ENCODE measurements around the gene UXS1.

The UXS1 gene

GRCh38 chr2:106126295-106126694, 67.8 kb downstream of the UXS1 start:
- H3K27me3 ChIP-seq (ENCODE audit: control insufficient read depth, insufficient read depth, low read length) = no peaks in the 10 kb centered on the region
- peaks cover 6% of the 10 kb centered on the region for H3K4me1 ChIP-seq (ENCODE audit: control insufficient read depth, insufficient read depth, low read length)
- peaks cover 29% of the 10 kb centered on the region for H3K36me3 ChIP-seq (ENCODE audit: control insufficient read depth, insufficient read depth, low read length)
- no peak overlapping the region for H3K4me3 ChIP-seq (ENCODE audit: low read depth, low read length)
- H3K9me3 ChIP-seq (ENCODE audit: control insufficient read depth, insufficient read depth, low read length) = no peaks in the 10 kb centered on the region
- no peak overlapping the region for H3K9ac ChIP-seq (ENCODE audit: low read depth, low read length)

- no peaks in the 10 kb centered on the region for H3K27me3 ChIP-seq (ENCODE audit: control insufficient read depth, insufficient read depth, low read length)
These were observed 69.1 kb downstream of the UXS1 start for GRCh38 chr2:106124905-106125549.

GRCh38 chr2:106124106-106124756, 69.9 kb downstream of the UXS1 start:
- Histone ChIP-seq H3K9me3 (ENCODE audit: control insufficient read depth, insufficient read depth, low read length) (no peaks in the 10 kb centered on the region), H3K4me1 (ENCODE audit: control insufficient read depth, insufficient read depth, low read length) (peaks cover 1% of the 10 kb centered on the region), H3K9ac (ENCODE audit: low read depth, low read length) (no peak overlapping the region), H3K27me3 (ENCODE audit: control insufficient read depth, insufficient read depth, low read length) (no peaks in the 10 kb centered on the region), H3K36me3 (ENCODE audit: control insufficient read depth, insufficient read depth, low read length) (peaks cover 35% of the 10 kb centered on the region), H3K4me3 (ENCODE audit: low read depth, low read length) (no peak overlapping the region)

More at GRCh38 chr2:106124905-106125549, 69.1 kb downstream of the UXS1 start:
- Histone ChIP-seq H3K4me3 (ENCODE audit: low read depth, low read length) (no peak overlapping the region), H3K4me1 (ENCODE audit: control insufficient read depth, insufficient read depth, low read length) (peaks cover 1% of the 10 kb centered on the region), H3K36me3 (ENCODE audit: control insufficient read depth, insufficient read depth, low read length) (peaks cover 35% of the 10 kb centered on the region), H3K9me3 (ENCODE audit: control insufficient read depth, insufficient read depth, low read length) (no peaks in the 10 kb centered on the region), H3K9ac (ENCODE audit: low read depth, low read length) (no peak overlapping the region)

- H3K9ac ChIP-seq (ENCODE audit: low read depth, low read length) = no peak overlapping the region
- H3K27me3 ChIP-seq (ENCODE audit: control insufficient read depth, insufficient read depth, low read length) = no peaks in the 10 kb centered on the region
- H3K36me3 ChIP-seq (ENCODE audit: control insufficient read depth, insufficient read depth, low read length) = peaks cover 30% of the 10 kb centered on the region
- H3K4me3 ChIP-seq (ENCODE audit: low read depth, low read length) = no peak overlapping the region
- H3K9me3 ChIP-seq (ENCODE audit: control insufficient read depth, insufficient read depth, low read length) = no peaks in the 10 kb centered on the region
- H3K4me1 ChIP-seq (ENCODE audit: control insufficient read depth, insufficient read depth, low read length) = peaks cover 5% of the 10 kb centered on the region
These were observed 71.9 kb downstream of the UXS1 start for GRCh38 chr2:106122157-106122556.

GRCh38 chr2:106120432-106120831, 73.7 kb downstream of the UXS1 start:
- peaks cover 29% of the 10 kb centered on the region for H3K36me3 ChIP-seq (ENCODE audit: control insufficient read depth, insufficient read depth, low read length)

GRCh38 chr2:106119074-106119473, 75.0 kb downstream of the UXS1 start:
- no peak overlapping the region for H3K4me3 ChIP-seq (ENCODE audit: low read depth, low read length)
- no peaks in the 10 kb centered on the region for H3K9me3 ChIP-seq (ENCODE audit: control insufficient read depth, insufficient read depth, low read length)
- H3K36me3 ChIP-seq (ENCODE audit: control insufficient read depth, insufficient read depth, low read length) = peaks cover 23% of the 10 kb centered on the region
- H3K4me1 ChIP-seq (ENCODE audit: control insufficient read depth, insufficient read depth, low read length) = peaks cover 5% of the 10 kb centered on the region
- H3K9ac ChIP-seq (ENCODE audit: low read depth, low read length) = no peak overlapping the region
- H3K27me3 ChIP-seq (ENCODE audit: control insufficient read depth, insufficient read depth, low read length) = no peaks in the 10 kb centered on the region

More at GRCh38 chr2:106120432-106120831, 73.7 kb downstream of the UXS1 start:
- Histone ChIP-seq H3K9me3 (ENCODE audit: control insufficient read depth, insufficient read depth, low read length) (no peaks in the 10 kb centered on the region), H3K4me3 (ENCODE audit: low read depth, low read length) (no peak overlapping the region), H3K4me1 (ENCODE audit: control insufficient read depth, insufficient read depth, low read length) (peaks cover 5% of the 10 kb centered on the region), H3K27me3 (ENCODE audit: control insufficient read depth, insufficient read depth, low read length) (no peaks in the 10 kb centered on the region), H3K9ac (ENCODE audit: low read depth, low read length) (no peak overlapping the region)

- H3K4me3 ChIP-seq (ENCODE audit: low read depth, low read length) = no peak overlapping the region
- peaks cover 5% of the 10 kb centered on the region for H3K4me1 ChIP-seq (ENCODE audit: control insufficient read depth, insufficient read depth, low read length)
- no peak overlapping the region for H3K9ac ChIP-seq (ENCODE audit: low read depth, low read length)
- peaks cover 23% of the 10 kb centered on the region for H3K36me3 ChIP-seq (ENCODE audit: control insufficient read depth, insufficient read depth, low read length)
- no peaks in the 10 kb centered on the region for H3K27me3 ChIP-seq (ENCODE audit: control insufficient read depth, insufficient read depth, low read length)
- no peaks in the 10 kb centered on the region for H3K9me3 ChIP-seq (ENCODE audit: control insufficient read depth, insufficient read depth, low read length)
These were observed 76.0 kb downstream of the UXS1 start for GRCh38 chr2:106117882-106118684.

GRCh38 chr2:106117347-106117746, 76.8 kb downstream of the UXS1 start:
- Histone ChIP-seq H3K27me3 (ENCODE audit: control insufficient read depth, insufficient read depth, low read length) (no peaks in the 10 kb centered on the region), H3K9ac (ENCODE audit: low read depth, low read length) (no peak overlapping the region), H3K9me3 (ENCODE audit: control insufficient read depth, insufficient read depth, low read length) (no peaks in the 10 kb centered on the region), H3K36me3 (ENCODE audit: control insufficient read depth, insufficient read depth, low read length) (peaks cover 21% of the 10 kb centered on the region), H3K4me3 (ENCODE audit: low read depth, low read length) (no peak overlapping the region), H3K4me1 (ENCODE audit: control insufficient read depth, insufficient read depth, low read length) (peaks cover 5% of the 10 kb centered on the region)

GRCh38 chr2:106116248-106116647, 77.9 kb downstream of the UXS1 start:
- Histone ChIP-seq H3K27me3 (ENCODE audit: control insufficient read depth, insufficient read depth, low read length) (no peaks in the 10 kb centered on the region), H3K4me3 (ENCODE audit: low read depth, low read length) (no peak overlapping the region), H3K9ac (ENCODE audit: low read depth, low read length) (no peak overlapping the region), H3K9me3 (ENCODE audit: control insufficient read depth, insufficient read depth, low read length) (no peaks in the 10 kb centered on the region), H3K4me1 (ENCODE audit: control insufficient read depth, insufficient read depth, low read length) (peaks cover 5% of the 10 kb centered on the region), H3K36me3 (ENCODE audit: control insufficient read depth, insufficient read depth, low read length) (peaks cover 27% of the 10 kb centered on the region)

GRCh38 chr2:106115665-106116064, 78.4 kb downstream of the UXS1 start:
- Histone ChIP-seq H3K4me1 (ENCODE audit: control insufficient read depth, insufficient read depth, low read length) (peaks cover 5% of the 10 kb centered on the region), H3K9ac (ENCODE audit: low read depth, low read length) (no peak overlapping the region), H3K4me3 (ENCODE audit: low read depth, low read length) (no peak overlapping the region), H3K9me3 (ENCODE audit: control insufficient read depth, insufficient read depth, low read length) (no peaks in the 10 kb centered on the region), H3K27me3 (ENCODE audit: control insufficient read depth, insufficient read depth, low read length) (no peaks in the 10 kb centered on the region), H3K36me3 (ENCODE audit: control insufficient read depth, insufficient read depth, low read length) (peaks cover 31% of the 10 kb centered on the region)

GRCh38 chr2:106115250-106115649, 78.9 kb downstream of the UXS1 start:
- H3K4me1 ChIP-seq (ENCODE audit: control insufficient read depth, insufficient read depth, low read length) = peaks cover 5% of the 10 kb centered on the region
- no peaks in the 10 kb centered on the region for H3K9me3 ChIP-seq (ENCODE audit: control insufficient read depth, insufficient read depth, low read length)
- H3K9ac ChIP-seq (ENCODE audit: low read depth, low read length) = no peak overlapping the region
- H3K27me3 ChIP-seq (ENCODE audit: control insufficient read depth, insufficient read depth, low read length) = no peaks in the 10 kb centered on the region
- H3K4me3 ChIP-seq (ENCODE audit: low read depth, low read length) = no peak overlapping the region
- H3K36me3 ChIP-seq (ENCODE audit: control insufficient read depth, insufficient read depth, low read length) = peaks cover 29% of the 10 kb centered on the region

Measured in iPS-15b (cell line).